A549 (cell line): ENCODE results near the gene ATP8A2. TPM values are rescaled to one million over a fixed set of nuclear protein-coding genes. Genes with fewer than 3 reads are reported as not detected.

Experiments used
- ATAC-seq, 2 experiments: fragments of 200-7000 bp in 1 of 2; fragments of >200 bp in 1 of 2; cut with Nextera tagmentation in 1 of 2; cut with Tn5 transposase in 1 of 2; 3 replicates each; pipeline versions ENCODE4 v1.8.0 to v1.9.1; 2018 to 2020; ENCODE audit warnings: mild to moderate bottlenecking in 1 of 2, moderate library complexity in 1 of 2
- CTCF ChIA-PET: fragments of 300-600 bp; sonication (Branson Sonifier 250); formaldehyde crosslinking; extraction: SDS; loops from one replicate; lab custom pipeline; 2021; ENCODE audit warnings: antibody characterized with exemption, inconsistent platforms; lab: Yijun Ruan, JAX
- POLR2A ChIA-PET: fragments of 350-600 bp; formaldehyde crosslinking; extraction: SDS; loops from one replicate; lab custom pipeline; 2021; ENCODE audit warnings: antibody characterized with exemption, inconsistent platforms; lab: Yijun Ruan, JAX
- DNase-seq, 2 experiments: peaks; one replicate each; pipeline versions ENCODE4 v3.0.0 to v3.0.0-alpha.2; 2011 to 2016; ENCODE audit warnings: low read depth in 1 of 2, low spot score in 1 of 2
- FAIRE-seq: peaks from 2 replicates; lab custom pipeline; 2011; peaks lifted over from hg19 to GRCh38; lab: Jason Lieb, UNC
- H3K27ac ChIP-seq, 2 experiments: fragments of >200 bp; sonication (Bioruptor Twin); formaldehyde crosslinking; 3 replicates each; pipeline ENCODE4 v1.5.1; 2016 to 2017
- H3K4me1 ChIP-seq: fragments of >200 bp; sonication (Bioruptor Twin); formaldehyde crosslinking; 3 replicates; pipeline ENCODE4 v1.6.1; 2016
- H3K4me2 ChIP-seq: fragments of >200 bp; sonication (Bioruptor Twin); formaldehyde crosslinking; 3 replicates; pipeline ENCODE4 v1.6.1; 2016
- H3K4me3 ChIP-seq: fragments of >200 bp; sonication (Bioruptor Twin); formaldehyde crosslinking; 3 replicates; pipeline ENCODE4 v1.5.1; 2016
- H3K9me3 ChIP-seq: fragments of >200 bp; sonication (Bioruptor Twin); formaldehyde crosslinking; 3 replicates; pipeline ENCODE4 v1.6.1; 2016
- BHLHE40 ChIP-seq: IDR thresholded peaks from 2 replicates; pipeline ENCODE4 v1.6.1; 2012; ENCODE audit warnings: low read depth, low read length, inconsistent platforms
- CBX2 ChIP-seq: fragments of 200-600 bp; sonication (generic); IDR thresholded peaks from 2 replicates; pipeline ENCODE4 v1.6.1; 2016; ENCODE audit warnings: low read depth, mild to moderate bottlenecking, borderline replicate concordance
- CBX8 ChIP-seq: fragments of 200-600 bp; sonication (generic); IDR thresholded peaks from 2 replicates; pipeline ENCODE4 v1.6.1; 2016
- CEBPB ChIP-seq, 2 experiments: fragments of >200 bp in 1 of 2; sonication (Bioruptor Twin) in 1 of 2; formaldehyde crosslinking in 1 of 2; IDR thresholded peaks; 2 replicates each; pipeline ENCODE4 v1.6.1; 2012 to 2016
- CHD4 ChIP-seq: fragments of 200-600 bp; sonication (generic); IDR thresholded peaks from 2 replicates; pipeline ENCODE4 v1.6.1; 2016; ENCODE audit warnings: antibody characterized with exemption, mild to moderate bottlenecking, borderline replicate concordance
- EHMT2 ChIP-seq: fragments of 200-600 bp; sonication (generic); IDR thresholded peaks from 2 replicates; pipeline ENCODE4 v1.6.1; 2016; ENCODE audit warnings: antibody characterized with exemption, low read depth, mild to moderate bottlenecking, moderate library complexity
- EP300 ChIP-seq, 2 experiments: fragments of >200 bp; sonication (Bioruptor Twin); formaldehyde crosslinking; IDR thresholded peaks; 2 replicates in 1 of 2; 3 replicates in 1 of 2; pipeline ENCODE4 v1.6.1; 2016 to 2017
- ESRRA ChIP-seq: fragments of 150-350 bp; IDR thresholded peaks from 2 replicates; pipeline ENCODE4 v1.6.1; 2014; ENCODE audit warnings: mild to moderate bottlenecking, low read length, borderline replicate concordance
- HOXB5 ChIP-seq: fragments of 250-450 bp; sonication (Bioruptor Pico); IDR thresholded peaks from 2 replicates; pipeline ENCODE4 v1.5.0; 2020; ENCODE audit warnings: mild to moderate bottlenecking, moderate library complexity
- KDM1A ChIP-seq: fragments of 200-600 bp; sonication (generic); IDR thresholded peaks from 2 replicates; pipeline ENCODE4 v1.6.1; 2016; ENCODE audit warnings: low read depth, mild to moderate bottlenecking
- KDM5A ChIP-seq: fragments of 200-600 bp; sonication (generic); IDR thresholded peaks from 2 replicates; pipeline ENCODE4 v1.6.1; 2016; ENCODE audit warnings: antibody characterized with exemption, mild to moderate bottlenecking
- MAFK ChIP-seq: fragments of 450-650 bp; IDR thresholded peaks from 2 replicates; pipeline ENCODE4 v1.6.1; 2014; ENCODE audit not compliant: partially characterized antibody
- MYC ChIP-seq: IDR thresholded peaks from 2 replicates; pipeline ENCODE4 v1.6.1; 2012; ENCODE audit warnings: mild to moderate bottlenecking, inconsistent platforms, low read length, improper control_type of control experiment, borderline replicate concordance
- PHF8 ChIP-seq: fragments of 200-600 bp; sonication (generic); IDR thresholded peaks from 2 replicates; pipeline ENCODE4 v1.6.1; 2016; ENCODE audit warnings: low read depth, mild to moderate bottlenecking, antibody characterized with exemption, moderate library complexity, borderline replicate concordance
- RARB ChIP-seq: fragments of 250-450 bp; sonication (Bioruptor Pico); IDR thresholded peaks from 2 replicates; pipeline ENCODE4 v1.8.0; 2021; ENCODE audit warnings: mild to moderate bottlenecking, moderate library complexity
- SREBF2 ChIP-seq: fragments of 450-650 bp; IDR thresholded peaks from 2 replicates; pipeline ENCODE4 v1.6.1; 2014; ENCODE audit warnings: mild to moderate bottlenecking, moderate library complexity
- ZFP36 ChIP-seq: fragments of 450-650 bp; IDR thresholded peaks from 2 replicates; pipeline ENCODE4 v1.6.1; 2014; ENCODE audit warnings: borderline replicate concordance; ENCODE audit not compliant: partially characterized antibody
- ZSCAN20 ChIP-seq: fragments of 250-450 bp; sonication (Bioruptor Pico); IDR thresholded peaks from 2 replicates; pipeline ENCODE4 v1.8.0; 2022; ENCODE audit warnings: mild to moderate bottlenecking, moderate library complexity
- whole genome bisulfite sequencing: methylation state at CpG from one replicate; pipeline ENCODE4 v1.1.6; 2017; ENCODE audit errors: missing lambda C conversion rate; 5-methylcytosine and 5-hydroxymethylcytosine counted together
- polyA plus RNA-seq, 4 experiments: library from polyadenylated mRNA; depleted of rRNA in 3 of 4; stranded (reverse); fragments of >200 nt; fragmentation: RNase III in 1 of 4; extraction: RNeasy Plus Mini Kit Qiagen cat#74134 plus additional on column Dnase treatment in 1 of 4; gene quantifications; 2 replicates in 3 of 4; 3 replicates in 1 of 4; pipeline ENCODE4 v1.2.3, GENCODE V29; 2011 to 2017
- TF ChIP-seq, protein P1 (sequence below): fragments of 200-600 bp; sonication (generic); IDR thresholded peaks from 2 replicates; pipeline ENCODE4 v1.6.1; 2016; ENCODE audit warnings: antibody characterized with exemption, mild to moderate bottlenecking, moderate library complexity
- TF ChIP-seq, protein P2 (sequence below): fragments of >200 bp; sonication (Bioruptor Twin); formaldehyde crosslinking; IDR thresholded peaks from 2 replicates; pipeline ENCODE4 v1.6.1; 2016
- TF ChIP-seq, protein P3 (sequence below): IDR thresholded peaks from 2 replicates; pipeline ENCODE4 v1.6.1; 2012; ENCODE audit warnings: low read depth, borderline replicate concordance
- TF ChIP-seq, protein P4 (sequence below): fragments of 250-450 bp; sonication (Bioruptor Pico); IDR thresholded peaks from 2 replicates; pipeline ENCODE4 v1.5.0; 2020; ENCODE audit warnings: low read depth, mild to moderate bottlenecking, moderate library complexity

The ATP8A2 gene
- polyA plus RNA-seq, 2 of the 4 experiments (the other 2 are of a cell fraction) = 0.03 TPM; not detected in 1

DNA sequence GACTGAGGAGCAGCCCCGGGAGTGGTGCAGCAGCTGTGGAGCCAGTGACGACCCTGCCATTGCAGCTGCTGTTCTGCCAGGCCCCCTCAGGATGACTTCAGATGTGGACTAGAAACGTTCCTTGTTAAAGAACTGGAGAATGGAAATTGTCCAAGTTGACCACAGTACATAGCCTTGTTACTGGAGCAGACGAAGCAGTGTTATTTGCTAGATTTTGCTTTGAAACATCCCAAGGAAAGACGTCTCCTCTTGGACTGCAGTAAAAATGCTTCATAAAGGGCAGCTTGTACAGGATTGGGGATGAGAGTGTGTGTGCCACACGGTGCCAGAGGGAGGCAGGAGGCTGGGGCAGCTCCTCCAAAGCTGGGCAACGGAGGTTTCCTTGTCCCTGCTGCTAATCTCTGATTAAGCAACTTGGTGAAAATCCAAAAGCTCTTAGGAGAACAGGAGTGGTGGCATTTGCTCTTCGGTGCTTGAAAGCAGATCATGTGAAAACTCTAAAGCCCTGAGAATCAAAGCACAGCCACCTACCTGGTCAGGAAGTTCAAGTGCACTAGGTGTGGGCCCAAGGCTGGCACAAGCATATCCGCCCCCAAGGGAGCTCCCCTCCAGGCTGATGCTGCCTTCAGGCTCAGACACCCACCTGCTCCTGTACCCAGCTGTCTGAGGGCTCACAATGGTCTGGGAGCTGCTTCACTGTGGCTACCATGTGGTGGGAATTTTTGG, 645.6 kb downstream of the ATP8A2 start:
- whole genome bisulfite sequencing = 20% methylated on average over 7 of the region's 9 CpGs
- TF ChIP-seq SREBF2 (no peak), CBX2 (no peak), KDM5A (no peak), PHF8 (no peak), KDM1A (no peak), ESRRA (no peak), CEBPB (IDR thresholded peaks at IDR 0.05) (no peak), HOXB5 (CRISPR knock-in tag) (no peak), MYC (no peak), BHLHE40 (no peak)
- TF ChIP-seq, protein P1, sequence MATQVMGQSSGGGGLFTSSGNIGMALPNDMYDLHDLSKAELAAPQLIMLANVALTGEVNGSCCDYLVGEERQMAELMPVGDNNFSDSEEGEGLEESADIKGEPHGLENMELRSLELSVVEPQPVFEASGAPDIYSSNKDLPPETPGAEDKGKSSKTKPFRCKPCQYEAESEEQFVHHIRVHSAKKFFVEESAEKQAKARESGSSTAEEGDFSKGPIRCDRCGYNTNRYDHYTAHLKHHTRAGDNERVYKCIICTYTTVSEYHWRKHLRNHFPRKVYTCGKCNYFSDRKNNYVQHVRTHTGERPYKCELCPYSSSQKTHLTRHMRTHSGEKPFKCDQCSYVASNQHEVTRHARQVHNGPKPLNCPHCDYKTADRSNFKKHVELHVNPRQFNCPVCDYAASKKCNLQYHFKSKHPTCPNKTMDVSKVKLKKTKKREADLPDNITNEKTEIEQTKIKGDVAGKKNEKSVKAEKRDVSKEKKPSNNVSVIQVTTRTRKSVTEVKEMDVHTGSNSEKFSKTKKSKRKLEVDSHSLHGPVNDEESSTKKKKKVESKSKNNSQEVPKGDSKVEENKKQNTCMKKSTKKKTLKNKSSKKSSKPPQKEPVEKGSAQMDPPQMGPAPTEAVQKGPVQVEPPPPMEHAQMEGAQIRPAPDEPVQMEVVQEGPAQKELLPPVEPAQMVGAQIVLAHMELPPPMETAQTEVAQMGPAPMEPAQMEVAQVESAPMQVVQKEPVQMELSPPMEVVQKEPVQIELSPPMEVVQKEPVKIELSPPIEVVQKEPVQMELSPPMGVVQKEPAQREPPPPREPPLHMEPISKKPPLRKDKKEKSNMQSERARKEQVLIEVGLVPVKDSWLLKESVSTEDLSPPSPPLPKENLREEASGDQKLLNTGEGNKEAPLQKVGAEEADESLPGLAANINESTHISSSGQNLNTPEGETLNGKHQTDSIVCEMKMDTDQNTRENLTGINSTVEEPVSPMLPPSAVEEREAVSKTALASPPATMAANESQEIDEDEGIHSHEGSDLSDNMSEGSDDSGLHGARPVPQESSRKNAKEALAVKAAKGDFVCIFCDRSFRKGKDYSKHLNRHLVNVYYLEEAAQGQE = no peak
- ATAC-seq (no peak), DNase-seq (no peak), FAIRE-seq (no peak)
- CTCF ChIA-PET = no interaction called here
- Histone ChIP-seq H3K9me3 (no peaks in the 10 kb centered on the region), H3K27ac (no peak overlapping the region), H3K4me1 (no peaks in the 10 kb centered on the region), H3K4me3 (no peak overlapping the region), H3K4me2 (no peak overlapping the region)
- POLR2A ChIA-PET = no interaction called here

DNA sequence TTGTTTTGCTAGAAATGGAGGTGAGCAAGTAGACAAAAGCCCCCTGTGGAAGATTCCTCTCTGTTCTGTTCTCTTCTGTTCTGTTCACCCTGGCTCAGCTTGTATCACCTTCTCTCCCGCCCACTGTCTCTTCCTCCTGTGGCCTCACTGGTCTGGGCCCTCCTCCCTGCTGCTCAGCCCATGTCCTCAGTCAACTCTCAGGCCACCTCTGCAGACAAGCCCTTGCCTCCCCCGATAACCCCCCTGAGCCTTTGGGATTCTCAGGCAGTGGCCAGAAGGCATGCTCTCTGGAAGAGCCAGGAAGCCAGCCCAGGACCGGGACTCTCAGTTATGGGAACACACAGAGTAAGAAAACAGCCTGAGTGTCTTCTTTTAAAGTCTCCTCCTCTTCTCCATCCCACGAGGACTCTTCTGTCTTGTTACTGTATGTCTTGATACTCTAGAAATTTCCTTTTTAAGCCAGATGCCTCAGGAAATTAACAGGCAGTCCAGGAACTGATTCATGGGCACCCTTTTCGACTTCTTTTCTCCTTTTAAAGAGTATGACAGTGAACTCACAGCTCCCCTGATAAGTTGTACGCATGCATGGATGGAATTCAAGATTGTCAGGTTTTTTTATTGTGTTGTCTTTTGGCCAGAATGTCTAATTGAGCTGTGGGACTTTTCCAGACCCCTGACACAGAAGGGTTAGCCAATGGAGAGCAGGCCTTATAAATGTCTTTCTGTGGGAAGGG, 646.3 kb downstream of the ATP8A2 start:
- CTCF ChIA-PET = no interaction called here
- H3K27ac ChIP-seq = no peak overlapping the region
- POLR2A ChIA-PET = no interaction called here
- ATAC-seq (no peak), FAIRE-seq (no peak), DNase-seq (no peak)
- 18% methylated on average over 6 of the region's 6 CpGs for WGBS
- no peak overlapping the region for H3K4me2 ChIP-seq
- H3K4me3 ChIP-seq = no peak overlapping the region
- no peaks in the 10 kb centered on the region for H3K4me1 ChIP-seq
- no peaks in the 10 kb centered on the region for H3K9me3 ChIP-seq
- TF ChIP-seq RARB (CRISPR knock-in tag) = no peak
- no peak for TF ChIP-seq ZSCAN20 (CRISPR knock-in tag)
- TF ChIP-seq, protein P2, sequence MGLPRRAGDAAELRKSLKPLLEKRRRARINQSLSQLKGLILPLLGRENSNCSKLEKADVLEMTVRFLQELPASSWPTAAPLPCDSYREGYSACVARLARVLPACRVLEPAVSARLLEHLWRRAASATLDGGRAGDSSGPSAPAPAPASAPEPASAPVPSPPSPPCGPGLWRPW = no peak
- TF ChIP-seq ESRRA = no peak
- no peak for TF ChIP-seq EP300 (IDR thresholded peaks at IDR 0.05)
- TF ChIP-seq, protein P3, sequence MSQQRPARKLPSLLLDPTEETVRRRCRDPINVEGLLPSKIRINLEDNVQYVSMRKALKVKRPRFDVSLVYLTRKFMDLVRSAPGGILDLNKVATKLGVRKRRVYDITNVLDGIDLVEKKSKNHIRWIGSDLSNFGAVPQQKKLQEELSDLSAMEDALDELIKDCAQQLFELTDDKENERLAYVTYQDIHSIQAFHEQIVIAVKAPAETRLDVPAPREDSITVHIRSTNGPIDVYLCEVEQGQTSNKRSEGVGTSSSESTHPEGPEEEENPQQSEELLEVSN = no peak
- TF ChIP-seq ZFP36 = no peak

DNA sequence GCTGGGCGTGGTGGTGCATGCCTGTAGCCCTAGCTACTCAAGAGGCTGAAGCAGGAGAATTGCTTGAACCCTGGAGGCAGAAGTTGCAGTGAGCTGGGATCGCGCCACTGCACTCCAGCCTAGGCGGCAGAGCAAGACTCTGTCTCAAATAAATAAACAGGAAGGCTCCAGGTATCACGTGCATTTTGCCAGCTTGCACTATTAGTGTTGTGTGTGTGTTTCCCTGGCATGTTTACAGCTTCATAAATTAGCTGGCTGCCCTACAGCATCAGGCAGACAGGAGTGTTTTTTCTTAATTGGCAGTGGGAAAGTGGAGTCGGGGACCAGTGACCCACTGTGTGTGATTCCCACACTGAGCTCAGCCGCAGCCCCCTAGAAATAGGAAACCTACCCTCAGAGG, 647.5 kb downstream of the ATP8A2 start:
- H3K27ac ChIP-seq = no peak overlapping the region
- ChIA-PET CTCF (no interaction called here), POLR2A (no interaction called here)
- WGBS = 60% methylated on average over 7 of the region's 7 CpGs
- no peak overlapping the region for H3K4me3 ChIP-seq
- no peak for FAIRE-seq
- no peak for DNase-seq
- no peak for TF ChIP-seq CHD4
- TF ChIP-seq EHMT2 = no peak
- TF ChIP-seq, protein P4, sequence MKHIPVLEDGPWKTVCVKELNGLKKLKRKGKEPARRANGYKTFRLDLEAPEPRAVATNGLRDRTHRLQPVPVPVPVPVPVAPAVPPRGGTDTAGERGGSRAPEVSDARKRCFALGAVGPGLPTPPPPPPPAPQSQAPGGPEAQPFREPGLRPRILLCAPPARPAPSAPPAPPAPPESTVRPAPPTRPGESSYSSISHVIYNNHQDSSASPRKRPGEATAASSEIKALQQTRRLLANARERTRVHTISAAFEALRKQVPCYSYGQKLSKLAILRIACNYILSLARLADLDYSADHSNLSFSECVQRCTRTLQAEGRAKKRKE (CRISPR knock-in tag) = no peak
- no peak for TF ChIP-seq CBX8
- TF ChIP-seq MAFK = peak; percentile 28
- H3K4me1 ChIP-seq = no peaks in the 10 kb centered on the region
- no peak for ATAC-seq
- no peaks in the 10 kb centered on the region for H3K9me3 ChIP-seq
- no peak overlapping the region for H3K4me2 ChIP-seq
